Measurements from ENCODE around the gene MRPL49.
"Not testable (repeated sequence)": the region's sequence is repeated elsewhere in the genome, so short reads cannot be mapped to it uniquely, and the experiment has no call there.

MRPL49 gene

GRCh38 chr11:65118891-65119669 is 3.0 kb upstream of the MRPL49 start:
- not testable (repeated sequence) for DNase-seq

GRCh38 chr11:65119670-65119995 is 2.5 kb upstream of the MRPL49 start:
- no peak for DNase-seq

GRCh38 chr11:65120831-65121230 is 1.3 kb upstream of the MRPL49 start:
- DNase-seq: no peak

- DNase-seq: peak; percentile 65
These were observed 665 bp upstream of the MRPL49 start for GRCh38 chr11:65121447-65121864.

GRCh38 chr11:65124480-65125196 is 2.5 kb downstream of the MRPL49 start:
- no peak for DNase-seq

GRCh38 chr11:65125197-65126056 is 3.3 kb downstream of the MRPL49 start:
- DNase-seq: no peak

GRCh38 chr11:65126624-65127274 is 4.6 kb downstream of the MRPL49 start:
- DNase-seq: no peak

- DNase-seq: no peak
These were observed 5.5 kb downstream of the MRPL49 start for GRCh38 chr11:65127473-65128181.

- no peak for DNase-seq
These were observed 6.3 kb downstream of the MRPL49 start for GRCh38 chr11:65128182-65129145.

GRCh38 chr11:65129649-65130441 is 7.7 kb downstream of the MRPL49 start:
- DNase-seq: no peak

GRCh38 chr11:65130631-65131416 is 8.7 kb downstream of the MRPL49 start:
- no peak for DNase-seq

- DNase-seq: no peak
These were observed 9.3 kb downstream of the MRPL49 start for GRCh38 chr11:65131417-65131776.

- no peak for DNase-seq
These were observed 9.7 kb downstream of the MRPL49 start for GRCh38 chr11:65131895-65132237.

GRCh38 chr11:65132238-65132987 is 10.3 kb downstream of the MRPL49 start:
- no peak for DNase-seq

- peak; percentile 76 for DNase-seq
These were observed 11.0 kb downstream of the MRPL49 start for GRCh38 chr11:65132988-65133700.

- DNase-seq: no peak
These were observed 11.6 kb downstream of the MRPL49 start for GRCh38 chr11:65133724-65134123.

- peak; percentile 95 for DNase-seq
These were observed 12.3 kb downstream of the MRPL49 start, which contains the start of gene SYVN1 for GRCh38 chr11:65134240-65134951. Gene SYVN1, minus strand, starts transcription at chr11:65134519. Its CDS starts 918 bp downstream, at chr11:65133601.
